ENCODE data around the gene DPH1. TPM values are rescaled to one million over a fixed set of nuclear protein-coding genes. Genes with fewer than 3 reads are reported as not detected.
A peak's percentile ranks its signal among the peaks of the same experiment; 100 is the strongest.
"Not testable (repeated sequence)": the region's sequence is repeated elsewhere in the genome, so short reads cannot be mapped to it uniquely, and the experiment has no call there.

The DPH1 gene
- total RNA-seq, result 100 to 1,000 TPM in 2 of 5 donors, 10 to 100 TPM in 3; 26.1 to 188 (median 95.0) TPM
- 10 to 100 TPM; 11.6 to 27.9 (median 17.7) TPM for polyA plus RNA-seq
- long read RNA-seq, donor 1, partial matches to known transcripts, result 0 of 4 reads
- long read RNA-seq, donor 1, other reads (novel, unspliced or antisense), result 0 of 4 reads
- long read RNA-seq, donor 2, transcript DPH1-201 (13 exons, 2,221 nt), result major isoform, 5 of 11 reads
- long read RNA-seq, donor 2, partial matches to known transcripts, result 0 of 11 reads
- long read RNA-seq, donor 2, other reads (novel, unspliced or antisense), result 0 of 11 reads
- long read RNA-seq, donor 3, partial matches to known transcripts, result 0 of 3 reads
- long read RNA-seq, donor 3, other reads (novel, unspliced or antisense), result 0 of 3 reads
- long read RNA-seq, donor 4, result 0 reads
- long read RNA-seq, donor 5, partial matches to known transcripts, result 0 of 4 reads
- long read RNA-seq, donor 5, other reads (novel, unspliced or antisense), result 0 of 4 reads
- long read RNA-seq, donor 6, transcript DPH1-201 (13 exons, 2,221 nt), result major isoform, 7 of 22 reads
- long read RNA-seq, donor 6, partial matches to known transcripts, result 5 of 22 reads
- long read RNA-seq, donor 6, other reads (novel, unspliced or antisense), result 0 of 22 reads
- long read RNA-seq, donor 7, partial matches to known transcripts, result 0 of 2 reads
- long read RNA-seq, donor 7, other reads (novel, unspliced or antisense), result 0 of 2 reads
- long read RNA-seq, donor 8, partial matches to known transcripts, result 0 of 3 reads
- long read RNA-seq, donor 8, other reads (novel, unspliced or antisense), result 0 of 3 reads
- long read RNA-seq, donor 9, partial matches to known transcripts, result 0 of 3 reads
- long read RNA-seq, donor 9, other reads (novel, unspliced or antisense), result 0 of 3 reads
- long read RNA-seq, donor 10, partial matches to known transcripts, result 0 of 2 reads
- long read RNA-seq, donor 10, other reads (novel, unspliced or antisense), result 0 of 2 reads

GRCh38 chr17:2029911-2030778, at the start of gene DPH1:
DPH1 (plus strand) TSS chr17:2030153; CDS start chr17:2030170, 17 bp downstream.
- H3K27me3 ChIP-seq, result peaks cover 0 to 45% (median 24%) of the 10 kb centered on the region in 3 donors
- 0 to 2% (median 1%) methylated on average over 18 to 59 of the region's 59 CpGs for WGBS, 5 donors
- peak; percentile 88 to 95 for DNase-seq
- H3K9me3 ChIP-seq, result no peaks in the 10 kb centered on the region
- peak within 1 kb of the TSS; percentile 94 to 100 (median 100) for H3K4me3 ChIP-seq
- H3K27ac ChIP-seq, result peak within 1 kb of the TSS; percentile 32 to 83 (median 79)
- peak in 1 of 7 experiments; percentile 18 for TF ChIP-seq CTCF (IDR thresholded peaks at IDR 0.05)
- TF ChIP-seq POLR2A (IDR thresholded peaks at IDR 0.05), result no peak
- no peak for TF ChIP-seq EP300 (IDR thresholded peaks at IDR 0.05)
- peak; percentile 71 to 93 (median 87) for TF ChIP-seq POLR2AphosphoS5 (IDR thresholded peaks at IDR 0.05)
- peaks cover 27 to 56% (median 49%) of the 10 kb centered on the region in 4 donors for H3K4me1 ChIP-seq
- peaks cover 0 to 15% (median 14%) of the 10 kb centered on the region in 4 donors for H3K36me3 ChIP-seq
- intact Hi-C loops (cut with DNase I; ENCODE audit: low total_unique reads), result loop anchor here (5.0 kb wide), 1 partner anchor 123 kb away; no protein-coding TSS in a partner anchor

GRCh38 chr17:1980665-1981250, 49.2 kb upstream of the DPH1 start:
- H3K27ac ChIP-seq, result no peak overlapping the region
- H3K4me3 ChIP-seq, result no peak overlapping the region
- H3K9me3 ChIP-seq, result no peaks in the 10 kb centered on the region
- WGBS, 5 donors, result 60 to 79% (median 75%) methylated on average over 8 of the region's 8 CpGs
- DNase-seq, result no peak
- peaks cover 0 to 32% (median 26%) of the 10 kb centered on the region in 3 donors for H3K27me3 ChIP-seq
- H3K4me1 ChIP-seq, result peaks cover 8 to 24% (median 12%) of the 10 kb centered on the region in 4 donors
- intact Hi-C loops (cut with DNase I; ENCODE audit: low total_unique reads), result no loop called here
- no peaks in the 10 kb centered on the region for H3K36me3 ChIP-seq
- TF ChIP-seq POLR2A (IDR thresholded peaks at IDR 0.05) (no peak), POLR2AphosphoS5 (IDR thresholded peaks at IDR 0.05) (no peak), CTCF (IDR thresholded peaks at IDR 0.05) (no peak), EP300 (IDR thresholded peaks at IDR 0.05) (no peak)

GRCh38 chr17:1982793-1983366, 47.1 kb upstream of the DPH1 start:
- H3K36me3 ChIP-seq; H3K27ac ChIP-seq; H3K9me3 ChIP-seq; intact Hi-C loops (cut with DNase I; ENCODE audit: low total_unique reads); H3K4me3 ChIP-seq; DNase-seq: not testable (repeated sequence)
- H3K27me3 ChIP-seq, result peaks cover 0 to 11% (median 7%) of the 10 kb centered on the region in 3 donors
- H3K4me1 ChIP-seq, result peaks cover 0 to 15% (median 3%) of the 10 kb centered on the region in 4 donors
- WGBS, 5 donors, result 76 to 87% (median 86%) methylated on average over 12 to 13 of the region's 13 CpGs

- Histone ChIP-seq H3K9me3 (no peaks in the 10 kb centered on the region), H3K4me3 (no peak overlapping the region), H3K36me3 (no peaks in the 10 kb centered on the region), H3K27ac (no peak overlapping the region), H3K4me1 (peaks cover 0 to 3% (median 0%) of the 10 kb centered on the region in 4 donors), H3K27me3 (no peaks in the 10 kb centered on the region)
- 88 to 93% (median 93%) methylated on average over 4 of the region's 4 CpGs for WGBS, 5 donors
- TF ChIP-seq POLR2A (IDR thresholded peaks at IDR 0.05) (no peak), CTCF (IDR thresholded peaks at IDR 0.05) (no peak), EP300 (IDR thresholded peaks at IDR 0.05) (no peak), POLR2AphosphoS5 (IDR thresholded peaks at IDR 0.05) (no peak)
- intact Hi-C loops (cut with DNase I; ENCODE audit: low total_unique reads), result no loop called here
- DNase-seq, result no peak
Observed at GRCh38 chr17:1985093-1985492, 44.9 kb upstream of the DPH1 start.
